HG03354 (cell line): Measurements from ENCODE around the gene PALLD.
"Not testable (repeated sequence)": the region's sequence is repeated elsewhere in the genome, so short reads cannot be mapped to it uniquely, and the experiment has no call there.

Source experiments
- ATAC-seq: cut with Tn5 transposase; IDR thresholded peaks from one replicate; pipeline ENCODE4 v1.9.1; 2021; ENCODE audit warnings: mild to moderate bottlenecking; ENCODE audit not compliant: unreplicated experiment, poor library complexity, severe bottlenecking

PALLD gene

GRCh38 chr4:168937473-168937872 lies 440.6 kb downstream of the PALLD start:
- ATAC-seq = not testable (repeated sequence)

DNA sequence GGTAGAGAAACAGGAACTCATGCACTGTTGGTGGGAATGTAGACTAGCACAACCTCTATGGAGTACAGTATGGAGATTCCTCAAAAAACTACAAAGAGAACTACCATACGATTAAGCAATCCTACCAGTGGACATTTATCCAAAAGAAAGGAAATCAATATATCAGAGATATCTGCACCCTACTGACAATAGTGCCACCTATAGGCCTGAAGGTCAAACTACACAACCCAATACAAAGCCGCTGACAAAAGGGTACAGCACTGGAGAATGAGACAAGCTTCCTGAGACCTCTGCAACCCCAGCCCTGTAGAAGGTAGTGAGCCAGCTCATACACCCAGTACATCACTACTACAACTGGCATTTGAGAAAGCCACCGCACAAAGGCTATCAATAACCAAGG lies 446.1 kb downstream of the PALLD start:
- peak; percentile 61 for ATAC-seq

DNA sequence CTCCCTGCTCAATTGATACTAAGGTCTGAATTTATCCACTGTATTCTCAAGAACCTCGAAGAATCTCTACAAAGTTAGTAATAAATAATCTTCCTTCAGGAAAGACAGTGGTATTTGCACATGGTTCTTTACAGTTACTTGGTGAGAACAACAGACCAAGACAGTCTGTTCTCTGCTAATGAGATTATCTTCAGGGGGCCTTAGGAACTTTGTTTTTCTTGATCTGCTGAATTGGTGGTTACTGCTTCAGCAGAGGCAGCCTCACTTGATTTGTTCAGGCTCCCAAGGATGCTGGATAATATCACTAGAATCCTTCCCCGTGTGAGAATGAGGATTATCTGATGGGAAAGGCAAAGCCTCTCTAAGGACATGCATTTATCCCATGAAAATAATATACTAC lies 448.4 kb downstream of the PALLD start:
- ATAC-seq = no peak

DNA sequence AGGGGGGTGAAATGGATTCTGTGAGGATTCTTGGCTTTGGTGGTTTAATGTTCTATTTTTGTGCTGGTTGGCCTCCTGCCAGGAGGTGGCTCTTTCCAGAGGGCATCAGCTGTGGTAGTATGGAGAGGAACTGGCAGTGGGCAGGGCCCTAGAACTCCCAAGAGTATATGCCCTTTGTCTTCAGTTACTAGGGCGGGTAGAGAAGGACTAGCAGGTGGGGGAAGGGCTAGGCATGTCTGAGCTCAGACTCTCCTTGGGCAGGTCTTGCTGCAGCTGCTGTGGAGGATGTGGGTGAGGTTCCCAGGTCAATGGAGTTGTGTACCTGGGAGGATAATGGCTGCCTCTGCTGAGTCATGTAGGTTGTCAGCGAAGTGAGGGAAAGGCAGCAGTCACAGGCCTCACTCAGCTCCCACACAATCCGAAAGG lies 456.0 kb downstream of the PALLD start:
- not testable (repeated sequence) for ATAC-seq

DNA sequence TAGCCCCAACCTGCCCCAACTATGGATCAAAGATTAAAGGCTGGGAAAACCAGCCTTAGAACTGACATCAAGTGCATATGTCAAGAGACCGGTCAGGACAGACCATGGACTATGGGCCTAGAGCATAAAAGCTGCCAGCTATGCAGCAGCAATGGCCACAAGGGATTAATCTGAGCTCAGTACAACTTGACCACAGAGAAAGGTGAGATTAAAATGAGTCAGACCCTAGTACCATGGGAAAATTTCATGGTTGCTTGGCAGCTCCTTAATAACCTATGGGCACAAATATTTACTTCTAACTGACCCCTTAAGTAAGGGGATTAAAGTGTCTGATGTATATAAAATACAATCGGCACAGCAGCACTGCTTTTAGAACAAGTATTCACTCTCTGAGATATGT lies 458.8 kb downstream of the PALLD start:
- no peak for ATAC-seq

DNA sequence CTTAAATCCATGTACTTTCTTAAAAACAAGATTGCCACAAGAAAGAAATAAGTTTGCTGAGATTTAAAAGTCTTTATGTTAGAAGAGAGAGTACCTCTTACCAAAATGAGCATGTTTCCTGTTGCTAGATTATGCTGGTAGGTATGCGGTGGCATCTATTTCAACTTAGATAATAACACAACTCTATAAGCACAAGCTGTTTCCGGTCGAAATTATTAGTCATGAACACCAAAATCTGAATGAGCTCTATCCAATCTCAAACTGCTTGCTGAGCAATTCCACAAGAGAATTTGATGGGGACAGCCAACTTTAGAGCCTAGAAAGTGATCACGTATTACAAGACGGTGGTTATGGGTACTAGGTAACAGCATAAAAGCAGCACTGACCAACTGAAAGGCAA lies 463.9 kb downstream of the PALLD start:
- no peak for ATAC-seq

DNA sequence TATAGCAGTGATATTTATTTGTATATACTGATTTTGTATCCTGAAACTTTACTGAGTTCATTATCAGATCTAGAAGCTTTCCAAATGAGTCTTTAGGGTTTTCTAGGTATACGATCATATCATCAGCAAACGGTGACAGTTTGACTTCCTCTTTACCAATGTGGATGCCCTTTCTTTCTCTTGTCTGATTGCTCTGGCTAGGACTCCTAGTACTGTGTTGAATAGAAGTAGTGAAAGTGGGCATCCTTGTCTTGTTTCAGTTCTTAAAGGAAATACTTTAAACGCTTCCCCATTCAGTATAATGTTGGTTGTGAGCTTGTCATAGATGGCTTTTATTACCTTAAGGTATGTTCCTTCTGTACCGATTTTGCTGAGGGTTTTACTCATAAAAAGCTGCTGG lies 475.7 kb downstream of the PALLD start:
- no peak for ATAC-seq
